DND-41 (cell line): ENCODE measurements around the gene RASAL1.

Source experiments
- CTCF ChIP-seq: IDR thresholded peaks from 2 replicates; pipeline ENCODE4 v1.5.1; 2012; ENCODE audit warnings: borderline replicate concordance, low read length, moderate library complexity, mild to moderate bottlenecking; ENCODE audit not compliant: poor library complexity, severe bottlenecking; ENCODE audit errors: extremely low read depth
- EZH2 ChIP-seq: IDR thresholded peaks from 3 replicates; pipeline ENCODE4 v1.6.1; 2012; ENCODE audit warnings: borderline replicate concordance, low read depth, mild to moderate bottlenecking, moderate library complexity, low read length, inconsistent platforms; ENCODE audit not compliant: severe bottlenecking

GRCh38 chr12:113094738-113095137, 40.8 kb downstream of the RASAL1 start:
- no peak for TF ChIP-seq CTCF
- TF ChIP-seq EZH2 = no peak
